CD14-positive monocyte (primary cell): ENCODE measurements around the gene CISD2. TPM values are rescaled to one million over a fixed set of nuclear protein-coding genes. Genes with fewer than 3 reads are reported as not detected.

ENCODE experiments used
- DNase-seq, 3 donors: peaks; one replicate each; pipeline ENCODE4 v3.0.0-alpha.2; 2011 to 2022
- H2AFZ ChIP-seq: 2 replicates; pipeline ENCODE4 v1.6.0; 2012; ENCODE audit warnings: mild to moderate bottlenecking, low read depth, low read length, inconsistent platforms; ENCODE audit not compliant: insufficient read depth, poor library complexity, severe bottlenecking
- H3K27ac ChIP-seq, 2 donors: 1 replicate in 1 of 2; 2 replicates in 1 of 2; pipeline ENCODE4 v1.5.1; 2012 to 2013; ENCODE audit warnings: low read length in 2 of 2, control low read depth in 1 of 2, inconsistent platforms in 1 of 2, low read depth in 1 of 2, mild to moderate bottlenecking in 1 of 2
- H3K27me3 ChIP-seq, 2 donors: one replicate each; pipeline versions ENCODE4 v1.6.0 to v1.6.1; 2011 to 2013; ENCODE audit warnings: low read length in 2 of 2; ENCODE audit not compliant: control insufficient read depth in 2 of 2, insufficient read depth in 2 of 2
- H3K36me3 ChIP-seq, 2 donors: replicated peaks in 1 of 2; 1 replicate in 1 of 2; 2 replicates in 1 of 2; pipeline versions ENCODE4 v1.5.1 to v1.6.1; 2012 to 2013; ENCODE audit warnings: low read length in 2 of 2, control low read depth in 1 of 2, inconsistent platforms in 1 of 2, mild to moderate bottlenecking in 1 of 2; ENCODE audit not compliant: insufficient read depth in 2 of 2, control insufficient read depth in 1 of 2
- H3K4me1 ChIP-seq, 2 donors: 1 replicate in 1 of 2; 2 replicates in 1 of 2; pipeline versions ENCODE4 v1.5.1 to v1.6.1; 2012 to 2013; ENCODE audit warnings: low read length in 2 of 2, control low read depth in 1 of 2, inconsistent platforms in 1 of 2, mild to moderate bottlenecking in 1 of 2, moderate library complexity in 1 of 2; ENCODE audit not compliant: insufficient read depth in 2 of 2, control insufficient read depth in 1 of 2
- H3K4me2 ChIP-seq: replicated peaks from 2 replicates; pipeline ENCODE3; 2012; ENCODE audit warnings: low read length, moderate library complexity, mild to moderate bottlenecking; ENCODE audit not compliant: poor library complexity, severe bottlenecking; ENCODE audit errors: extremely low read depth
- H3K4me3 ChIP-seq, 3 experiments: fragments of 200-600 bp in 1 of 3; sonication (generic) in 1 of 3; replicated peaks in 1 of 3; 1 replicate in 2 of 3; 2 replicates in 1 of 3; pipeline ENCODE4 v1.5.1; 2011 to 2013; ENCODE audit warnings: low read length in 3 of 3, mild to moderate bottlenecking in 3 of 3, control low read depth in 2 of 3, low read depth in 2 of 3, inconsistent platforms in 1 of 3, moderate library complexity in 1 of 3
- H3K79me2 ChIP-seq: 2 replicates; pipeline ENCODE4 v1.6.0; 2012; ENCODE audit warnings: mild to moderate bottlenecking, control low read depth, inconsistent platforms, low read length, moderate library complexity; ENCODE audit not compliant: insufficient read depth
- H3K9ac ChIP-seq: 2 replicates; pipeline ENCODE4 v1.6.0; 2017; ENCODE audit warnings: low read length, mild to moderate bottlenecking; ENCODE audit not compliant: insufficient read depth, poor library complexity, severe bottlenecking
- H3K9me3 ChIP-seq, 2 donors: replicated peaks in 1 of 2; 1 replicate in 1 of 2; 2 replicates in 1 of 2; pipeline versions ENCODE4 v1.5.1 to v1.6.1; 2012 to 2013; ENCODE audit warnings: low read length in 2 of 2, control low read depth in 1 of 2; ENCODE audit not compliant: control insufficient read depth in 1 of 2, insufficient read depth in 1 of 2
- H4K20me1 ChIP-seq: 2 replicates; pipeline ENCODE4 v1.6.0; 2012; ENCODE audit warnings: mild to moderate bottlenecking, low read length, control low read depth, moderate library complexity; ENCODE audit not compliant: insufficient read depth
- H3K27ac Mint-ChIP-seq, 7 donors: one replicate each; pipeline ENCODE4 v1.8.0; 2020; ENCODE audit warnings: mild to moderate bottlenecking in 7 of 7, mixed read lengths in 7 of 7, moderate library complexity in 6 of 7, inconsistent platforms in 2 of 7
- H3K27me3 Mint-ChIP-seq, 3 donors: one replicate each; pipeline ENCODE4 v1.8.0; 2021 to 2022; ENCODE audit warnings: low read depth in 3 of 3, mild to moderate bottlenecking in 3 of 3, mixed read lengths in 3 of 3, moderate library complexity in 3 of 3, inconsistent platforms in 1 of 3
- H3K36me3 Mint-ChIP-seq, 2 donors: one replicate each; pipeline ENCODE4 v1.8.0; 2020; ENCODE audit warnings: mixed read lengths in 2 of 2, inconsistent platforms in 1 of 2, mild to moderate bottlenecking in 1 of 2
- H3K4me1 Mint-ChIP-seq: one replicate; pipeline ENCODE4 v1.8.0; 2020; ENCODE audit warnings: mild to moderate bottlenecking, mixed read lengths
- H3K4me3 Mint-ChIP-seq, 2 donors: one replicate each; pipeline ENCODE4 v1.8.0; 2020; ENCODE audit warnings: mild to moderate bottlenecking in 2 of 2, mixed read lengths in 2 of 2, moderate library complexity in 1 of 2
- H3K9me3 Mint-ChIP-seq, 7 donors: one replicate each; pipeline ENCODE4 v1.8.0; 2020 to 2022; ENCODE audit warnings: mixed read lengths in 7 of 7, mild to moderate bottlenecking in 6 of 7, moderate library complexity in 6 of 7, inconsistent platforms in 2 of 7
- CTCF ChIP-seq: fragments of 200-600 bp; IDR thresholded peaks from one replicate; pipeline ENCODE4 v1.8.0; 2022; ENCODE audit warnings: antibody characterized with exemption, mild to moderate bottlenecking
- whole genome bisulfite sequencing: methylation state at CpG from one replicate; pipeline ENCODE4 v1.1.5; 2013; ENCODE audit warnings: missing lambda C conversion rate; ENCODE audit not compliant: insufficient coverage; 5-methylcytosine and 5-hydroxymethylcytosine counted together
- intact Hi-C, 2 donors: fragments of 100-400 bp; cut with micrococcal nuclease; formaldehyde crosslinking; loops; one replicate each; pipeline versions ENCODE4 v1.15.0 to v1.15.1; 2023
- polyA plus RNA-seq, 3 donors: library from polyadenylated mRNA; depleted of rRNA in 1 of 3; unstranded in 2 of 3; stranded (reverse) in 1 of 3; fragments of 300-500 nt in 2 of 3; fragments of >200 nt in 1 of 3; fragmentation: Illumina TruSeq in 2 of 3; gene quantifications; 1 replicate in 2 of 3; 2 replicates in 1 of 3; pipeline ENCODE4 v1.2.3, GENCODE V29; 2012 to 2021

Gene CISD2
- polyA plus RNA-seq, 3 donors, result 4.5 to 30.2 (median 29.1) TPM

GRCh38 chr4:102867278-102868152, 1.3 kb upstream of the CISD2 start:
- no peaks in the 10 kb centered on the region for H3K27me3 Mint-ChIP-seq
- WGBS, result 71% methylated on average over 6 of the region's 12 CpGs
- Histone ChIP-seq H3K4me3 (peak overlapping the region; percentile 83 to 97 (median 90)), H3K9ac (peak overlapping the region; percentile 82), H3K79me2 (peaks cover 71% of the 10 kb centered on the region), H3K4me1 (peaks cover 30 to 51% of the 10 kb centered on the region in 2 donors), H3K9me3 (no peaks in the 10 kb centered on the region), H3K27ac (peak overlapping the region; percentile 96), H4K20me1 (no peaks in the 10 kb centered on the region), H3K36me3 (no peaks in the 10 kb centered on the region), H3K4me2 (peak overlapping the region; percentile 82), H3K27me3 (no peaks in the 10 kb centered on the region), H2AFZ (peak overlapping the region; percentile 79)
- H3K27ac Mint-ChIP-seq, result peak overlapping the region; percentile 96 to 99 (median 98)
- intact Hi-C loops, result loop anchor here (2.0 to 5.0 kb wide), 2 partner anchors 39 to 40 kb away; partner anchors contain the start of gene UBE2D3 (in 1 of the 2)
- H3K4me3 Mint-ChIP-seq, result peak overlapping the region; percentile 91 to 93
- peaks cover 46% of the 10 kb centered on the region for H3K4me1 Mint-ChIP-seq
- no peak for DNase-seq
- H3K9me3 Mint-ChIP-seq, result no peaks in the 10 kb centered on the region
- no peak for TF ChIP-seq CTCF
- H3K36me3 Mint-ChIP-seq, result peaks cover 0 to 1% of the 10 kb centered on the region in 2 donors

GRCh38 chr4:102868153-102868780, 525 bp upstream of the CISD2 start:
- peaks cover 1 to 3% of the 10 kb centered on the region in 2 donors for H3K36me3 Mint-ChIP-seq
- WGBS, result 8% methylated on average over 19 of the region's 23 CpGs
- H2AFZ ChIP-seq, result peak overlapping the region; percentile 79
- H3K27ac Mint-ChIP-seq, result peak overlapping the region; percentile 96 to 99 (median 98)
- no peaks in the 10 kb centered on the region for H3K27me3 ChIP-seq
- TF ChIP-seq CTCF, result no peak
- peaks cover 45% of the 10 kb centered on the region for H3K4me1 Mint-ChIP-seq
- H3K9me3 ChIP-seq, result no peaks in the 10 kb centered on the region
- peaks cover 78% of the 10 kb centered on the region for H3K79me2 ChIP-seq
- DNase-seq, result no peak
- peak overlapping the region; percentile 82 for H3K9ac ChIP-seq
- peak overlapping the region; percentile 96 for H3K27ac ChIP-seq
- H3K4me1 ChIP-seq, result peaks cover 25 to 44% of the 10 kb centered on the region in 2 donors
- peaks cover 0 to 4% of the 10 kb centered on the region in 2 donors for H3K36me3 ChIP-seq
- no peaks in the 10 kb centered on the region for H4K20me1 ChIP-seq
- peak overlapping the region; percentile 83 to 97 (median 90) for H3K4me3 ChIP-seq
- H3K4me2 ChIP-seq, result peak overlapping the region; percentile 82
- no peaks in the 10 kb centered on the region for H3K27me3 Mint-ChIP-seq
- intact Hi-C loops, result loop anchor here (2.0 to 5.0 kb wide), 2 partner anchors 39 to 41 kb away; partner anchors contain the start of gene UBE2D3 (in 1 of the 2)
- H3K9me3 Mint-ChIP-seq, result no peaks in the 10 kb centered on the region
- peak overlapping the region; percentile 91 to 93 for H3K4me3 Mint-ChIP-seq
